GM11168 (cell line): ENCODE measurements around the gene METRNL.

Source experiments
- in situ Hi-C: fragments of 300-500 bp; cut with MboI; formaldehyde crosslinking; loops from one replicate; pipeline ENCODE4 v1.12.0; 2022; ENCODE audit warnings: low sequenced_read_pairs; ENCODE audit not compliant: unreplicated experiment

The METRNL gene

DNA sequence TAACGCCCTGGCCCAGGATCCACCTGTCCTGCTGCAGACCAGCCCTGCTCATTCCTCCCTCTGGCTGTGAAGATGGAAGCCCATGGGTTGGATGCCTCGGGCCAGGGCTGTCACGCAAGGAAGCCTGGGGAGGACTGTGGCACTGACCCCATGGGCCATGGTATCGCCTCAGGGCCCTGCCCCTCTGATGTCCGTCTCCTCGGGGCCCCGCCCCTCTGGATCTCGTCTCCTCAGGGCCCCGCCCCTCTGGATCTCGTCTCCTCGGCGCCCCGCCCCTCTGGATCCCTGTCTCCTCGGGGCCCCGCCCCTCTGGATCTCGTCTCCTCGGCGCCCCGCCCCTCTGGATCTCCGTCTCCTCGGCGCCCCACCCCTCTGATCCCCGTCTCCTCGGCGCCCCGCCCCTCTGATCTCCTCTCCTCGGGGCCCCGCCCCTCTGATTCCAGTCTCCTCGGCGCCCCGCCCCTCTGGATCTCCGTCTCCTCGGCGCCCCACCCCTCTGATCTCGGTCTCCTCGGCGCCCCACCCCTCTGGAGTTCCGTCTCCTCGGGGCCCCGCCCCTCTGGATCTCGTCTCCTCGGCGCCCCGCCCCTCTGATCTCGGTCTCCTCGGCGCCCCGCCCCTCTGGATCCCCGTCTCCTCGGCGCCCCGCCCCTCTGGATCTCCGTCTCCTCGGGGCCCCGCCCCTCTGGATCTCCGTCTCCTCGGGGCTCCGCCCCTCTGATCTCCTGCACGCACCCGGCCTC, 24.0 kb downstream of the METRNL start:
- in situ Hi-C loops: no loop called here

DNA sequence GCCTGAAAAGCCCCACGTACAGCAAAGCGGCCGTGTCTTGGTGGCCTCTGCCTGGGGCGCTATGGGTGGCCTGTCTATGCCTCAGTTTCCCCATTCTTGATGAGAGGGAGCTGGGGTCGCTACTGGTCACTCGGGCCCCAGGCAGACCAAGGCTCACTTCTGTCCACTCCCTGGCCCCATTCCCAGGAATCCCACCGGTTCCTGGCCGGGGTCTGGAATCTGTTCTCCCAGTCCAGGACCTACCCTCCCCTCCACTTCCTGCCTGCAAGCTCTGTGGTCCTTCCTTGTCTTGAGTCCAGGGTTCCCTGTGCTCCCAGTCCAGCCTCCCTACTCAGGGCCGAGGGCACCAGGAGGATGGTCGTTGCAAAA, 24.5 kb downstream of the METRNL start:
- in situ Hi-C loops: no loop called here

DNA sequence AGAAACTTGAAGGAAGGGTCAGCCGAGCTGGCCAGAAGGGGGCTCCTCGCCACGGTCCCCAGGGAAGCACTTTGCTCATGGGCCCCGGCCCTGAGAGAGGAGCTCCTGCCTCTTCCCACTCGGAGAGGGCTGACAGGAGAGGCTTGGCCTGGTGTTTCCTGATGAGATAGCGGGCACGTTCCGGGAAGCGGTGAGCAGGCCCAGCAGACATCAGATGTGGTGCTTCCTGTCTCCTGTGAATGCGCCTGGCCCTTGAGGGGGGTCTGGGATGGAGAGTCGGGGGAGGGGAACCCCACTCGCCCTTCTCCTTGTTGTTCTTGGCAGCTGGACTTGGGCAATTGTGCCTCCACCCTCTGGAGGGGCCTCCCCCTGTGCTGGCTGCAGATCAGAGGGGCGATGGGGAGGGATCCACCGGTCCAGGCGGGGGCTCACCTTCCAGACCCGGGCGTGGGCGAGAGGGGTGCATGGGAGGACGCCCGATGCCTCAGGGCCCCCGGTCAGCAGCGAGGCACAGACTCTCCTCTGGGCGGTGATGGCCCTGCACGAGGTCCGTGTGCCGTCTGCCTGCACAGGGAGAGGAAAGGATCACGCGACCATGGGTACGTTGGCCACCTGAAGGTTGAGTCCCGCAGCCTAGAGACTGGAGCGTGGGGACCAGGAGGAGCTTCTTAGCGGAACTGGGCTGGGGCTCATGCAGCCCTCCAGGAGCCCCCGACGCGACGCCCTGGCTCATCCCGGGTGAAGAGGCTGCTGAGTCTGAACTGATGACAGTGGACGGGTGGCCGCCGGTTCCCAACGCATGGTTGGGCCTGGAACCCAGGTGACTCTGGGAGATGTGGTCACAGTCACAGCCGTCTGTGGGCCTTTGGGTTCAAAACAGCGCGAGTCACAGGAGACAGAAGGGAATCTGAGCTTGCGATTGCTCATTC, 25.4 kb downstream of the METRNL start:
- in situ Hi-C loops: no loop called here

DNA sequence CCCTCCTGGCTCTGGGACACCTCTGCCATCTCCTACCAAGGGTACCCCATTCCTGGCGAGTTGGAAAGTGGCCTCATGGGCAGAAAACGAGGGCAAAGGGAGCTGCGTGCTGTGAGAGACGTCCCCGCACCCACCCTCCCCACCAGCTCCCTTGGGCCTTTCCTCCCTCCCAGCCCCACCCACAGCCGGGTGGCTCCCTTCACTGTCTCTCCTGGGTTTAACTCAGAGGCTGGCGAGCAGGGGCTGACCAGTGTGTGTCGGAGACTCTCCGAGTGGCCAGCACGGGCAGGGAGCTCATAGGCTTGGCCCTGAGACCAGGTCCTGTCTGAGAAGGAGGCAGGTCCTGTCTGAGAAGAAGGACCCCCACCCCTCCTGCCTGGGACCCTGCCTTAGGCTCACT, 26.1 kb downstream of the METRNL start:
- in situ Hi-C loops: no loop called here

DNA sequence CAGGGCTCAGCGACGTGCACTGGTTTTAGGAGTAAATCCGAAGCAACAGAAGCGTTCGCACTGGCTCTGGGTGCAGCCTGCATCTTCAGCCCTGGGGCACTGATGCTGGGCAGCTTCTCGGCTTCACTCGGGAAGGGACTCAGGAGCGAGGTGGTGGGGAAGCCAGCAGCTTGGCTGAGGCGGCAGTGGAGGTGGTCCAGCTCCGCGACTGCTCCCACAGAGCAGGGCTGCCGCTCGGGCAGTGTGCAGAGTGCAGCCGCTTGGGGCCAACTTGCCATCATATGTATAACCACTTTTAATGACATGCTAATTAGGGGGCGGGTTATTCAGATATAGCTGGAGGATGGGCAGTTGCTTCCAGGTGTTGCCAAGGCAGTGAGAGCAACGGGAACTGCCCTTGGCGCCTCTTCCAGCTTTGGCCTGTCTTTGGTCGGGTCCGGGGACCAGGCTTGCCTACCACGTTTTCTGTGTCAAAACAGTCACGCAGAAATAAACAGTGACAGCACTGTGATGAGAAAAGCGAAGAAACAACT, 26.7 kb downstream of the METRNL start:
- in situ Hi-C loops: no loop called here

DNA sequence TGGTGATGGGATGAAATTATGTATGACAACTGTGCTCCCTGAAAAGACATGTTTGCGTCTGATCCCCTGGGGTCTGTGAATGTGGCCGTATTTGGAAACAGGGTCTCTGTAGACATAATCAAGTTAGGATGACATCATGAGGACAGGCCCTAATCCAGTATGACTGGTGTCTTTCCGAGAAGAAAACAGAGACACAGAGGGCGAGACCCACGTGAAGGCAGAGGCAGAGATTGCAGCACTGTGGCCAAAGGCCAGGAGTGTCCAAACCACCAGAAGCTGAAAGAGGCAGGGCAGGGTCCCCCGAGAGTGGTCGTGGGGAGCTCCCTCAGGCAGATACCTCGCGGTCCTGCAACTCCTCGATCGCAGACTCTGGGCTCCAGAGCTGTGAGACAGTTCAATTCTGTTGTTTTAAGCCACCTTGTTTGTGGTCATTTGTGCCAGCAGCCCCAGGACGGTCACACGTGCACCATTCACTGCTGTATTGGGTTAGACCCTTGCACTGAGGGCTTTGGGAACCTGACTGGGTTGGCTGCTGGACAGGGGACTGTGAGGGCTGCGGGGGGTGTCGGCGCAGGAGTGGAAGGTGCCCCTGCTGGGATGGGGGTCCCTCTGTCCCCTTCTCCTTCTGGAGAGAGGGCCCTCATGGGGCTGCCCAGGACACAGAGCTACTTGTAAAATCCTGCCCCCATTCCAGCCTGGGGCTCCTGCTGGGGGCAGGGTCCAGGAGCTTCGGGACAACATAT, 27.7 kb downstream of the METRNL start:
- in situ Hi-C loops: no loop called here

DNA sequence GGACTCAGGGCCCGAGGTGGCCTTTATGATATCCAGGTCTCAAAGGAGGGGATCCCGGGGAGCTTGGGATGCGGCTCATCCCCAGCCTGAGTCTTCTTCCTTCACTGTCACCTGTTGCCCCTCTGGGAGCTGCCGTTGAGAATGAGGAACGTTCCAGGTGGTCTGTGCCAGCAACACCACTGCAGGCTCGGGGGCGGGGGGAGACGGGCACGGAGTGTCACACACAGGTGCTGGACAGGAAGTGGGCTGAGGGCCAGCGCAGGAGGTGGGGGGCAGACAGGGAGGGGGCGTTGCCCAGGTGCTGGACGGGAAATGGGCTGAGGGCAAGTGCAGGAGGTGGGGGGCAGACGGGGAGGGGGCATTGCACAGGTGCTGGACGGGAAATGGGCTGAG, 28.2 kb downstream of the METRNL start:
- in situ Hi-C loops: no loop called here

DNA sequence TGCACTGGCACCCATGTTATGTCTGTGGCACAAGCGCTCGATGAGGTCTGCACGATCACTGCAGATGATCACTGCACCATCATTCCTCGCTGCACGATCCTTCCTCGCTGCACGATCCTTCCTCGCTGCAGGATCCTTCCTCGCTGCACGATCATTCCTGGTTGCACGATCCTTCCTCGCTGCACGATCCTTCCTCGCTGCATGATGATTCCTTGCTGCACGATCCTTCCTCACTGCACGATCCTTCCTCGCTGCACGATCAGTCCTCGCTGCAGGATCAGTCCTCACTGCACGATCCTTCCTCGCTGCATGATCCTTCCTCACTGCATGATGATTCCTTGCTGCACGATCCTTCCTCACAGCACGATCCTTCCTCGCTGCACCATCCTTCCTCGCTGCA, 29.3 kb downstream of the METRNL start:
- in situ Hi-C loops: no loop called here

DNA sequence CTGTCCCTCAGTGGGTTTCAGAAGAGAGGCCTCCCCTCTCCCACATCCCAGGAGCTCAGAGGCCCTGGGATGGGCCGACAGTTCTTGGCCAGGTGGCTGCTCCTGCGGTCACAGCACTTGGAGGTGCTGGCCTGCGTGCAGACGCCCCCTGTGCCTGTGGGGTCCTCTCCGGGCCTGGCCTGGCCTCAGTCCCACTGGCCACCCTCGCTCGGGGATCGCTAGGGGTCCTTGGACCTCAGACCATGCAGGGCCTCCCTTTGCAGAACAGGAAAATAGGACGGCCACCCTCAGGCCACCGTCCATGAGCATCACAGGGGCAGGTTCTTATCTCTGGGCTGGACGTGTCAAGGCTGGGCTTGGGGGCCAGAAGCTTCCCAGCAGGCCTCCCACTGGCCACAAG, 30.0 kb downstream of the METRNL start:
- in situ Hi-C loops: no loop called here

DNA sequence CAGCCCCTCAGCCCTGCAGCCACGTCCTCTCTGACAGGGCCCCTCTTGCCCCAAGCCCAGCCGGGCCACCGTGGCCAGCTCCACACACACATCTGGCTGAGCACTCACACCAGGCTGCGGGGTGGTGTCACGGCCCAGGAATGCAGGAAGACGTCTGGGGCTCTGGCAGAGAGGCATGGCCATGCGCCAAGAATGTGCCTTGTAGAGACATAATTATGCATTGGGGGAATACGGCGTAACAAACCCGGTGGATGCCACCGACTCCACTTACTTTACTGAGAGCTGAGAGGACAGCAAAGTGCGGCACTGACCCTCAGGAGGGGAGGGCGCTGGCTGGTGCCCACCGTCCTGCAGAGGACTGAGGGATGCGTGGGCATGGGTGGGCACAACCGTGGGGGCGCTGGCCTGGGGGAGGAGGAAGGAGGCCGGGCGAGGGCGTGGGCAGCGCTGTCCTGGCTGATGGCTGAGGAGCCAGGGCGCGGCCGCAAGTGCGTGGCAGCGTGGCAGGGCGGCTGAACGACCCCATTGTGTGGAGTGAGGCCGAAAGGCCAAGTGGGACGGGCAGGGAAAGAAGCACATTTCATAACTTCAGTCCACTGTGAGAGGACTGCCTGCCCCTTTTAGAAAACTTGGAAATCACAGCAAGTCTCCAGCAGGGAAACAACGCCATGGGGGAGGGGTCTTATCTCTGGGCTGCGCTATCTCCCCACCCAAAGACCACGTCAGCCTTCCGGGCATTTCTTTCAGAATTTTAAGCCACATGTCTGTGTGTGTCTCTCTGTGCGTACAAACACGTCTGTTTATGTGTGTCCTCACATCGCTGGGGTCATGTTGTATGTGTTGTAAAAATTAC, 30.6 kb downstream of the METRNL start:
- in situ Hi-C loops: no loop called here

DNA sequence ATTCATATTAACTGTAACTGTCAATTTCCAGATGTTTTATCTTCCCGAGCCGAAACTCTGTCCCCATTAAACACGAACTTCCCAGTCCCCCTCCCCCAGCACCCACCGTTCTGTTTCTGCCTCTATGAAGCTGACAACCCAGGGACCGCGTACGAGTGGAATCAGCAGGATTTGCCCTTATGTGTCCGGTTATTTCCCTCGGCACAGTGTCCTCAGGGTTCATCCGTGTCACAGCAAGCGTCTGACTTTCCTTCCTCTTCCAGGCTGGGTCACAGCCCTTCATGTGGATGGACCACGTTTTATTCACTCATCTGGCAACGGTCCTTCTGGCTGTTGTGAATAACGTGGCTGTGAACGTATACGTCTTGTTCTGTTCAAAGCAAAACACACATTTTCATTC, 31.3 kb downstream of the METRNL start:
- in situ Hi-C loops: no loop called here

DNA sequence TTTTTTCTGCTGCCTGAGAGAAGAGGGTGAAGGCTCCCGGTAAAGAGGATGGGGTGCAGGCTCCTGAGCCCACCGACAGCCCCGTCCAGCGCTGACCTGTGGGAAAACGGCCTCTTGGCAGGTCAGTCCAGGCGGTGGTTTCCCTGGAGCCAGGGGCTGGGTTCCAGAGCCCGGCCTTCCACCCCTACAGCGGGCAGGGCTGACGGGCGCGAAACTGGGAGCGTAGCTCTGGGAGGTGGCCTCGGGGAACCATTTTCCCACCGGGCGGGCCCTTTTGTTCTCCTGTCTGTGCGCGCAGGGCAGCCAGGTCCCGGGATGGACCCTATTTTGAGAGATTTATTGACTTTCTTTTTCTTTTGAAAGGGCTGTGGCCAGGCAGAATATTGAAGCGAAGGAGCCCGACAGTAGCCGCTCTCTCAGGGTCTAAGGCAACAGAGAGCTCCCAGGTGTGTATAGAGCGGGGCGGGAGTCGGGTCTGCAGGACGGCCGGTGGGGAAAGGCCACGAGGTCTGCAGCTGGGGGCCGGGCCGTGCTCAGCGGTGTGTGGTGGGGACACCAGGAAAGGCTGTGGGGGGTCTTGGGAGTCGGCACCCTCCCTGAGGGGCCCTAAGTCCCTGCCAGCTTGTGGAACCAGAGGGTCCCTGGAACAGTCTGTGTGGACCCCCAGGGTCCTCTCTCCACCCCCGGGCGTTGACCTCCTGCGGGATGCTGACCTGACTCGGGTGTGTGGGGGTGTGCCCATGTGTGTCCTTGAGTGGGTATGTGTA, 32.3 kb downstream of the METRNL start:
- in situ Hi-C loops: no loop called here

DNA sequence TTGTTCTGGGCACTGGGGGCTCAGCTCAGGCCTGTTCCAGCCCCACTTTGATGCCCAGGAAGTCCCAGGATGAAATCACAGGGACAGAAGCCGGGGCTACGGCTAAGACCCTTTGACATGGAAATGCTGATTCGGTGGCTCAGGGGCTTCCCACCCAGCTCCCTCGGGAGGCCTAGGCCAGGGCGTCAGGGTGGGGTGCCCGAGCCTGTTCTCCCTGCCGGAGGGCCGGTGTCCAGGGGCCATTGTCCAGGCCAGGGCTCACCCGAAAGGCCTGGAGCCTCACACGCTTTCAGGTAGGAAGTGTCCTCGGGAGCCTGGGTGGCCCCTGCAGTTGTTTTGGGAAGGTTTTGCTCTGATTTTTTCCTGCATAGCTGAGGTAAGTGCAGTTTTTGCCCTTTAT, 34.0 kb downstream of the METRNL start:
- in situ Hi-C loops: no loop called here

DNA sequence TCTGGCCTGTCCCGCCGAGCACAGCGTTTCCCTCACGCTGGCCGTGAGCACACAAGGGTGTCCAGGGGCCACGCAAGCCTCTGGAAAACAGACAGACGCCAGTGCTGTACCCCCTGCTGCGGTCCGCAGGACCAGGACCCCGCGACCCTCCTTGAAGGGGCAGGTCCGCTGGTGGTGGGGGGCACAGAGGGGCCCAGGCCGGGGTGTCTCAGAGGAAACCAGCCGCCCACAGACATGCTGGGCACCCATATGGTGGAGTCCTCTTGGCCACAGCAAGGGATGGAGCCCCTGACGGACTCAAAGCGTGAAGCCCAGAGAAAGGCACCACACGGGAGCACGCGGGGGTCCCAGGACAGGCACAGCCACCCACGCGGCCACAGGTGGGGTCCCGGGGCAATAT, 34.4 kb downstream of the METRNL start:
- in situ Hi-C loops: no loop called here

DNA sequence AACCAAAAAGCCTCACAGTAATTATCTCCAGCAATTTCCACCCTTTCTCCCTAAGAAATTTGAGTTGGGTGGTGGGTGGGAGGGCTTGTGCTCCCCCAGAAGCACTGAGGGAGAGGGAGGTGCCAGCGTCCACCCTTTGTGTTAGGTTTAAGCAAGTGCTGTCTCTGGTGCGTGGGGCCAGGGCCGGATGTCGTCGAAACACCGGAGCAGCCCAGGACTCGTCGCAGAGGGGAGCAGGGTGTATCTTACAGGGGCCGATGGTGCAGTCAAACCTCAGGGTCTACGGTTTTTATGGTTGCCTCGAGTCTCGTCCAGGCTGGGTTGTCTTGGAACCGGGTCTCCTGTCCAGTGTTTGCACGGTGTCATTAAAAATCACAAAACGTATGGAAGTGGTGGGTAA, 35.3 kb downstream of the METRNL start:
- in situ Hi-C loops: no loop called here

DNA sequence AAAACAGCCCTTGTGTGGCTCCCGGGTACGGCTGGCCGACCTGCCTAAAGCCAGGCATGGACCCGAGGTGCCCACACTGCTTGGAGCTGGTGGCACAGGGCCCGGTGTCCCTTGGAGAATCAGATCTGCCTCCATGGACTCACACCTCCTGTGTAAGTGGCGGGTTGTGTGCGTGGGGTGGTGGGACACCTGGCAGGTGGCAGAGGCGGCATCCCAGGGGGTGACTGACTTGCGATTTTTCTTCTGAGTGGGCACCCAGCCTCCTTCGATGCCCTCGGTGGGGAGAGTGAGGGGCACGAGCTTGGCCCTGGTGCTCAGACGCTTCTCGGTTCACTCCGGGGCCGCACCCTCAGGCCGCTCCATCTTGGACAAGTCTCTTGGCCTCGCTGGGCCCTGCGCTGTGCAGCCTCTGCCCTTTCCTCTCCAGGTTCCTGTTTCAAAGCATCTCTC, 35.8 kb downstream of the METRNL start:
- in situ Hi-C loops: no loop called here

DNA sequence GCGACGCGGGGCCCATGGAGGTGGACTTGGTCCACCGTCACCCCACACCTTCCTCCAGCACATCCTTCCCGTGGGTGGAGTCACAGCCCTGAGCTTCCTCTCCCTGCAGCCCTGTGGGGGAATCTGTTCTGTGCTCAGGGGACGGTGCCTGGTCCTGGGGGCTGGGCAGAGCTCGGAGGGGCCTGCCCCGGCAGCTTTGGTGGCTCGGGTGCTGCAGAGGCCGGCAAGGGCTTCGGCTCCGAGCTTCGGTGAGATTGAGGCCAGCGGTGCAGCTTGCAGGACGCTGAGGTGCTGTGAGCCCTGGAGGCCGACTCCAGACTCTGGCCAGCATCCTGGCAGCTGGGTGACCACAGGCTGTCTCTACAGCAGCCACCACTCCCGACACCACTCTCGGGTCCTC, 36.4 kb downstream of the METRNL start:
- in situ Hi-C loops: no loop called here

DNA sequence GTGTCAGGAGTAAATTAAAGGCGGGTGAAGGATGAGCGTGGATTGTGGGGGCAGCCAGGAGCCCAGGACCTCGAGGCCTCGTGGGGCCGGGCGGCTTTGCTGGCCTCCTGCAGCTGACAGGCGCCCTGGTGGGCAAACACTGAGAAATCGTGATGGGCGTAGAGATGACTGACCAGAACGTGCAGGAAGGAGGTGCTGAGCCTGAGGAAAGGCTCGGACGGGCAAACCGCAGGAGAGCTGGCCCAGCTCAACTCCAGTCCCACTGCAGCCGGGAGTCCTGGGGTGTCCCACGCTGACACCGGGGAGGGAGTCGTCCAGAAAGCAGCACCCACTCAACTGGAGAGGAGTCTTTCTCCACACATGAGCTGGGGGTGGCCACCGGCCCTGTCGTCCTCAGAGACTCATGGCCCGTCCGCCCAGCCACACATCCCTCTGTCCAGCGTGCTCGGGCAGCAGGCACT, 36.9 kb downstream of the METRNL start:
- in situ Hi-C loops: no loop called here
